Right forelimb (tissue), 1 donor: Measurements from ENCODE around the gene KIR2DL4.
"Not testable (repeated sequence)": the region's sequence is repeated elsewhere in the genome, so short reads cannot be mapped to it uniquely, and the experiment has no call there.

Experiments
- DNase-seq: peaks from one replicate; pipeline ENCODE4 v3.0.0-alpha.2; 2018

KIR2DL4 gene

DNA sequence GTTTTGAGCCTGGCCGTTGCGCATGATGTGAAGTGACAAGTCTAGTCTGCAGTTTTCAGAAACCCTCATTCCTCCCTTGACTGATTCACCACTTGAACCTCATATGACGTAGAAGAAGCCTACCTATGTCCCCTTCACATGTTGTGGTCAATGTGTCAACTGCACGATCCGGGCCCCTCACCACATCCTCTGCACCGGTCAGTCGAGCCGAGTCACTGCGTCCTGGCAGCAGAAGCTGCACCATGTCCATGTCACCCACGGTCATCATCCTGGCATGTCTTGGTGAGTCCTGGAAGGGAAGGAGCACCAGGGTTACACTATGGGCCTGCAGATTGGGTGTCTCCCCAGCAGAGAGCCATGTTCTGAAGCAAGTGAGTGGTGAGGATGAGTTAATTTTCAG lies at the start of gene KIR2DL4:
Gene KIR2DL4, plus strand, starts transcription at position 201 of the 400 bp plus-strand sequence. Its CDS starts 42 bp downstream, at position 243.
- no peak for DNase-seq

DNA sequence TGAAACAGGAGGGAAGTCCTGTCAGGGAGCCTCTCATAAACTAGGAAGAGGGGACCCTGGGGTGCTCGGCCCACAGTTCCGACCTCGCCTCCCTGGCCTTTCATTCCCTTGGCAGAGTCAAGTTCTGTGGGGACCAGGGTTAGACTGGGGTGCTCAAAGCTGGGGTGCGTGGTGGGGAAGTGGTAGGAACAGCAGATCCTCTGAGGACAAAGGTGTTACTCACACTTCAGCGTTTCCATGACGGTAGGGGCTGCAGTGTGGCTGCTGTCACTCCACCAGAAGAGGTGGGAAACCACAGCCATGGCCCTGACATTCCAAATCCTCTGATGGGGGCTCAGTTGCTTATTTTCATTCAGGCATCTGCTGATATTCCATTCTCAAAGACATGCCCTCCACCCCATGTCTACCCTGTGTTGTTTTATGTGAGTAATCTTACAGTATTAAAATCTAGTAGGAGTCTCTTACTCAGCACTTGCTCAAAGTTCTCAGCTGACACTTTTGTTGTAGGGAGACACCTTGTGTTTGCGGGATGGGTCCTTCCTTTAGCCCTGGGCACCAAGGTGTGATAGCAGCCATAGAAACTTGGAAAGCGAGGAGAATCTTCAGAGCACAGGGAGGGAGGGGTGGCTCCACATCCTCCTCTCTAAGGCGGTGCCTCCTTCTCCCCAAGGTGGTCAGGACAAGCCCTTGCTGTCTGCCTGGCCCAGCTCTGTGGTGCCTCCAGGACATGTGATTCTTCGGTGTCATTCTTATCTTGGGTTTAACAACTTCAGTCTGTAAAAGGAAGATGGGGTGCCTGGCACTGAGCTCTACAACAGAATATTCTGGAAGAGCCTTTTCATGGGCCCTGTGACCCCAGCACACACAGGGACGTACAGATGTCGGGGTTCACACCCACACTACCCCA lies 47.0 kb upstream of the KIR2DL4 start:
- not testable (repeated sequence) for DNase-seq

DNA sequence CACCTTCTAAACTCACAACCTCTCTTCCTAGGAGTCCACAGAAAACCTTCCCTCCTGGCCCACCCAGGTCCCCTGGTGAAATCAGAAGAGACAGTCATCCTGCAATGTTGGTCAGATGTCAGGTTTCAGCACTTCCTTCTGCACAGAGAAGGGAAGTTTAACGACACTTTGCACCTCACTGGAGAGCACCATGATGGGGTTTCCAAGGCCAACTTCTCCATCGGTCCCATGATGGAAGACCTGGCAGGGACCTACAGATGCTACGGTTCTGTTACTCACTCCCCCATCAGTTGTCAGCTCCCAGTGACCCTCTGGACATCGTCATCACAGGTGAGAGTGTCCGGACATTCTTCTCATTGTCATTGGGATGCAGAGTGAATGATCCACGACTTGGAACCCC lies 44.8 kb upstream of the KIR2DL4 start:
- DNase-seq = not testable (repeated sequence)

DNA sequence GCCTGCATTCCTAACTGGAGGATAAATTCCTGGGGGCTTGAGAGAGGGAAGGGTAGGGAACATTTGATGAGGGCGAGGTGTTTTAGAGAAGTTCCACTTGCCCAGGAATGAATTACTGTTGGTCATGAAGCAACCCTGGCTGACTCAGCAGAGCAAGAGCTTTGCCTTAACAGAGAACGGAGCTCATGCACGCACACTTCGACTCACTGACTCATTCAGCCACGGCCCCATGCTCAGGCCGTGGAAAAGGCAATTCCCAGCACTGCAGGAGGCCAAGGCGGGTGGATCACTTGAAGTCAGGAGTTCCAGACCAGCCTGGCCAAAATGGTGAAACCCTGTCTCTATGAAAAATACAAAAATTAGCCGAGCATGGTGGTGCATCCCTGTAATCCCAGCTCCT lies 39.2 kb upstream of the KIR2DL4 start:
- not testable (repeated sequence) for DNase-seq

DNA sequence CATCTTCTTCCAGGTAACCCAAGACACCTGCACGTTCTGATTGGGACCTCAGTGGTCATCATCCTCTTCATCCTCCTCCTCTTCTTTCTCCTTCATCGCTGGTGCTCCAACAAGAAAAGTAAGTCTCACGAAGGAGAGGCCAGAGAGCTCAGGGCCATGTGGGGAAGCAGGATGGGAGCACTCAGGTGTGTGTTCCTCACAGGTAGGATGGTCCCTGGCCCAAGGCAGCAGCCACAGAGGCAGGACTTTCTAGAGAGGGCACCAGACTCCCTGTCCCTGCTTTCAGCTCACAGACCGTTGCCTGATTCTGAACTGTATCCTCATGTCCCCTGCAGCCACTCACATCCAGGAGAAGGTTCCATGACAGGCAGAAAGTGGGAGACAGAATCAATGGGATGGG lies 36.9 kb upstream of the KIR2DL4 start:
- not testable (repeated sequence) for DNase-seq

DNA sequence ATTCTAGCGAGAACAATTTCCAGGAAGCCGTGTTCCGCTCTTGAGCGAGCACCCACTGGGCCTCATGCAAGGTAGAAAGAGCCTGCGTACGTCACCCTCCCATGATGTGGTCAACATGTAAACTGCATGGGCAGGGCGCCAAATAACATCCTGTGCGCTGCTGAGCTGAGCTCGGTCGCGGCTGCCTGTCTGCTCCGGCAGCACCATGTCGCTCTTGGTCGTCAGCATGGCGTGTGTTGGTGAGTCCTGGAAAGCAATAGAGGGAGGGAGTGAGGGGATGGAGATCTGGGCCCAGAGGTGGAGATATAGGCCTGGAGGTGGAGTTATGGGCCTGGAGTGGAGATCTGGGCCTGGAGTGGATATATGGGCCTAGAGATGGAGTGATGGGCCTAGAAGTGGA lies 33.8 kb upstream of the KIR2DL4 start, which contains the start of gene KIR2DL1:
Gene KIR2DL1, plus strand, starts transcription at position 148 of the 400 bp plus-strand sequence. Its CDS starts 58 bp downstream, at position 206.
- DNase-seq = not testable (repeated sequence)

DNA sequence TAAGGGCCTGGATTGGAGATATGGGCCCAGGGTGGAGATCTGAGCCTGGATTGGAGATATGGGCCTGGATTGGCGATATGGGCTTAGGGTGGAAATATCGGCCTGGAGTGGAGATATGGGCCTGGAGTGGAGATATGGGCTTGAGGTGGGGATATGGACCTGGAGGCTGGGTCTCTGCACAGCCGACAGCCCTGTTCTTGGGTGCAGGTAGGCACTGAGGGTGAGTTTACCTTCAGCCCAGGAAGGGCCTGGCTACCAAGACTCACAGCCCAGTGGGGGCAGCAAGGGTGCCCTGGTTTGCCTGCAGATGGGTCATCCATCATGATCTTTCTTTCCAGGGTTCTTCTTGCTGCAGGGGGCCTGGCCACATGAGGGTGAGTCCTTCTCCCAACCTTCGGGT lies 32.9 kb upstream of the KIR2DL4 start:
- DNase-seq = not testable (repeated sequence)

DNA sequence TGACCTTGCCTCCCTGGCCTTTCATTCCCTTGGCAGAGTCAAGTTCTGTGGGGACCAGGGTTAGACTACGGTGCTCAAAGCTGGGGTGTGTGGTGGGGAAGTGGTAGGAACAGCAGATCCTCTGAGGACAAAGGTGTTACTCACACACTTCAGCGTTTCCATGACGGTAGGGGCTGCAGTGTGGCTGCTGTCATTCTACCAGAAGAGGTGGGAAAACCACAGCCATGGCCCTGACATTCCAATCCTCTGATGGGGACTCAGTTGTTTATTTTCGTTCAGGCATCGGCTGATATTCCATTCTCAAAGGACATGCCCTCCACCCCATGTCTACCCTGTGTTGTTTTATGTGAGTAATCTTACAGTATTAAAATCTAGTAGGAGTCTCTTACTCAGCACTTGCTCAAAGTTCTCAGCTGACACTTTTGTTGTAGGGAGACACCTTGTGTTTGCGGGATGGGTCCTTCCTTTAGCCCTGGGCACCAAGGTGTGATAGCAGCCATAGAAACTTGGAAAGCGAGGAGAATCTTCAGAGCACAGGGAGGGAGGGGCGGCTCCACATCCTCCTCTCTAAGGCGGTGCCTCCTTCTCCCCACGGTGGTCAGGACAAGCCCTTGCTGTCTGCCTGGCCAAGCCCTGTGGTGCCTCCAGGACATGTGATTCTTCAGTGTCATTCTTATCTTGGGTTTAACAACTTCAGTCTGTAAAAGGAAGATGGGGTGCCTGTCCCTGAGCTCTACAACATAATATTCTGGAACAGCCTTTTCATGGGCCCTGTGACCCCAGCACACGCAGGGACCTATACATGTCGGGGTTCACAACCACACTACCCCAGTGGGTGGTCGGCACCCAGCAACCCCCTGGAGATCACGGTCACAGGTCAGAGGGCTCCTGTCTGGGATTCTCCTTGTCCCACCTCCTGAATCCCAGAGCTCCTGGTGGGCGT lies 32.1 kb upstream of the KIR2DL4 start:
- not testable (repeated sequence) for DNase-seq

DNA sequence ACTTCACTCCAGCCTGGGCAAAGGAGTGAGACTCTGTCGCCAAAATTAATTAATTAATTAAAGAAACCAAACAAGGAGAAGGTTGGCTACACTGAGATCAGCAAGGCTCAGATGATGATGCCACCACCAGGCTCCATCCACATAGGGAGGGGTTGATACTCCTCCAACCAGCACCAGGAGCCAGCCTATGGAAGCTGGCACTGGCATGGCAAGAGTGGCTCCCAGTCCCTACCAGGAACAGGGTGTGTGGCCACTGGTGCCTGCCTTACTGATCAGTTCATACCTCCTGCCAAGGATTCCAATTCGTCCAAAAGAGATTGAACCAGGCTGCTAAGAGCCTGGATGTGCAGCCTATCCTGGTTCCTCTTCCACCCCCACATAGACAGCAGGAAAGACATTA lies 30.7 kb upstream of the KIR2DL4 start:
- DNase-seq = not testable (repeated sequence)

DNA sequence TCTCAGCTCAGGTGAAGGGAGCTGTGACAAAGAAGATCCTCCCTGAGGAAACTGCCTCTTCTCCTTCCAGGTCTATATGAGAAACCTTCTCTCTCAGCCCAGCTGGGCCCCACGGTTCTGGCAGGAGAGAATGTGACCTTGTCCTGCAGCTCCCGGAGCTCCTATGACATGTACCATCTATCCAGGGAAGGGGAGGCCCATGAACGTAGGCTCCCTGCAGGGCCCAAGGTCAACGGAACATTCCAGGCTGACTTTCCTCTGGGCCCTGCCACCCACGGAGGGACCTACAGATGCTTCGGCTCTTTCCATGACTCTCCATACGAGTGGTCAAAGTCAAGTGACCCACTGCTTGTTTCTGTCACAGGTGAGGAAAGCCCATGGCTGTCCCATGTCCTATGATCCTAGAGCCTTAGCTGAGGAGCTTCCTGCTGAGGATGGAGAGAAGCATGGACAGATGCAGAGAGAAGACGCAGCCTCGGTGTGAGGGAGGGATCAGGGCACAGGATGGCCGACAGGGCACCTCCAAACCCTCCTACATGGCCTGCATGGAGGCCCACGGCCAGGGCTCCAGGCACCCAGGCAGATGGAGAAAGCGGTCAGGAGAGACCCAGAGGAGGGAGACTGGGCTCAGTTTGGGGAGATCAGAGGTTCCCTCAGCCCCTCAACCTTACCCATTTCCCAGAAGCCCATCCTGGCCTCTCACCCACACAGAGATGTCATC lies 28.2 kb upstream of the KIR2DL4 start:
- not testable (repeated sequence) for DNase-seq

DNA sequence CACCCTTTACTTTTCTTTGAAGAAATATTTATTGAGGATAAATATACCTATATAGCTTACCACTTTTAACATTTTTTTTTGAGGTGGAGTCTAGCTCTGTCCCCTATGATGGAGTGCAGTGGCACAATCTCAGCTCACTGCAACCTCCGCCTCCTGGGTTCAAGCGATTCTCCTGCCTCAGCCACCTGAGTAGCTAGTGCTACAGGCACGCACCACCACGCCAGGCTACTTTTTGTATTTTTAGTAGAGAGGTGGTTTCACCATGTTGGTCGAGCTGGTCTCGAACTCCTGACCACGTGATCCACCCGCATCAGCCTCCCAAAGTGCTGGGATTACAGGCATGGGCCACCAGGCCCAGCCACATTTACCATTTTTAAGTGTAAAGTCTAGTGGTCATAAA lies 27.6 kb upstream of the KIR2DL4 start:
- DNase-seq = not testable (repeated sequence)

DNA sequence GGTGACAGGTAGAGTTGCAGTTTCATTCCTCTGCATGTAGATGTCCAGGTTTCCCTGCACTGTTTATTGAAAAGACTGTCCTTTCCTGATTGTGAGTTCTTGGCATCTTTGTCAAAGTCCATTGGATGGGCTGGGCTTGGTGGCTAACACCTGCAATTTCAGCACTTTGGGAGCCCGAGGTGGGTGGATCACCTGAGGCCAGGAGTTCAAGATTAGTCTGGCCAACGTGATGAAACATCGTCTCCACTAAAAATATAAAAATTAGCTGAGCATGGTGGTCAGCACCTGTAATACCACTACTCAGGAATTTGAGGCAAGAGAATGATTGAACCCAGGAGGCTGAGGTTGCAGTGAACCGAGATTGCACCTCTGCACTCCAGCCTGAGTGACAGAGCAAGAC lies 25.6 kb upstream of the KIR2DL4 start:
- not testable (repeated sequence) for DNase-seq

DNA sequence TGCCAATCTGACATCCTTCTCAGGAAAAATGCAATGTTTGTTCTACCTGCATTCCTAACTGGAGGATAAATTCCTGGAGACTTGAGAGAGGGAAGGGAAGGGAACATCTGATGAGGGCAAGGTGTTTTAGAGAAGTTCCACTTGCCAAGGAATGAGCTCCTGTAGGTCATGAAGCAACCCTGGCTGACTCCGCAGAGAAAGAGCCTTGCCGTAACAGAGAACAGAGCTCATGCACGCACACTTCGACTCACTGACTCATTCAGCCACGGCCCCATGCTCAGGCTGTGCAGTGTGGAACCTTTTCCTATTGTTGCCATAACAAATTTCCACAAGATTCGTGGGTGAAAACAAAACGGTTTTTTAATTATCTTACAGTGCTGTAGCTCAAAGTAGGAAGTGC lies 24.5 kb upstream of the KIR2DL4 start:
- not testable (repeated sequence) for DNase-seq

DNA sequence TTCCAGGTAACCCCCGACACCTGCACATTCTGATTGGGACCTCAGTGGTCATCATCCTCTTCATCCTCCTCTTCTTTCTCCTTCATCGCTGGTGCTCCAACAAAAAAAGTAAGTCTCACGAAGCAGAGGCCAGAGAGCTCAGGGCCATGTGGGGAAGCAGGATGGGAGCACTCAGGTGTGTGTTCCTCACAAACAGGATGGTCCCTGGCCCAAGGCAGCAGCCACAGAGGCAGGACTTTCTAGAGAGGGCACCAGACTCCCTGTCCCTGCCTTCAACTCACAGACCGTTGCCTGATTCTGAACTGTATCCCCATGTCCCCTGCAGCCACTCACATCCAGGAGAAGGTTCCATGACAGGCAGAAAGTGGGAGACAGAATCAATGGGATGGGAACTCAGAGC lies 20.5 kb upstream of the KIR2DL4 start:
- not testable (repeated sequence) for DNase-seq

DNA sequence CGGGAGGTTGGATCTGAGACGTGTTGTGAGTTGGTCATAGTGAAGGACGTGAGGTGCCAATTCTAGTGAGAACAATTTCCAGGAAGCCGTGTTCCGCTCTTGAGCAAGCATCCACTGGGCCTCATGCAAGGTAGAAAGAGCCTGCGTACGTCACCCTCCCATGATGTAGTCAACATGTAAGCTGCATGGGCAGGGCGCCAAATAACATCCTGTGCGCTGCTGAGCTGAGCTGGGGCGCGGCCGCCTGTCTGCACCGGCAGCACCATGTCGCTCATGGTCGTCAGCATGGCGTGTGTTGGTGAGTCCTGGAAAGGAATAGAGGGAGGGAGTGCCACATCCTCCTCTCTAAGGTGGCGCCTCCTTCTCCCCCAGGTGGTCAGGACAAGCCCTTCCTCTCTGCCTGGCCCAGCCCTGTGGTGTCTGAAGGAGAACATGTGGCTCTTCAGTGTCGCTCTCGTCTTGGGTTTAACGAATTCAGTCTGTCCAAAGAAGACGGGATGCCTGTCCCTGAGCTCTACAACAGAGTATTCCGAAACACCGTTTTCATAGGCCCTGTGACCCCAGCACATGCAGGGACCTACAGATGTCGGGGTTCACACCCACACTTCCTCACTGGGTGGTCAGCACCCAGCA lies 17.2 kb upstream of the KIR2DL4 start:
- not testable (repeated sequence) for DNase-seq

DNA sequence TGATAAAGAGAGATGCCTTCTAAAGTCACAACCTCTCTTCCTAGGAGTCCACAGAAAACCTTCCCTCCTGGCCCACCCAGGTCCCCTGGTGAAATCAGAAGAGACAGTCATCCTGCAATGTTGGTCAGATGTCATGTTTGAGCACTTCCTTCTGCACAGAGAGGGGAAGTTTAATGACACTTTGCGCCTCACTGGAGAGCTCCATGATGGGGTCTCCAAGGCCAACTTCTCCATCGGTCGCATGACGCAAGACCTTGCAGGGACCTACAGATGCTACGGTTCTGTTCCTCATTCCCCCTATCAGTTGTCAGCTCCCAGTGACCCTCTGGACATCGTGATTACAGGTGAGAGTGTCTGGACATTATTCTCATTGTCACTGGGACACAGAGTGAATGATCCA lies 15.3 kb upstream of the KIR2DL4 start:
- not testable (repeated sequence) for DNase-seq

DNA sequence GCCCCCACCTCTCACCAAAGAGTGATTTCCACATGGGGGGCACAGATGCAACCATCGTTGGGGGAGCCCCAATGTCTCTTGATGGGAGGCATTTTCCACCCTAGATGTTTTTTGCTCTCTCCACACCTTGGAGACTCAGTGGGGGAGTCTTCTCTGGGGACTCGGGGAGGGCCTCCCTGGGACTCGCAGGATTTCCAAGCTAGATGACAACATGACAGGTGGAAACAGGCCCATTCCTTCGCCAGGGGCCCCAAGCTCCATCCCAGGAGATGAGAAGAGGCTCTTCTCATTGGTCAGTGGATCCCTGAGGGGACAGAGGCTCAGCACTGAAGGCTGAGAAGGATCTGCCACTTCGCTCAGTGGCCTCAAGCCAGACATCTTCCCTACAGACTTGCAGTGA lies 12.7 kb upstream of the KIR2DL4 start:
- DNase-seq = no peak

DNA sequence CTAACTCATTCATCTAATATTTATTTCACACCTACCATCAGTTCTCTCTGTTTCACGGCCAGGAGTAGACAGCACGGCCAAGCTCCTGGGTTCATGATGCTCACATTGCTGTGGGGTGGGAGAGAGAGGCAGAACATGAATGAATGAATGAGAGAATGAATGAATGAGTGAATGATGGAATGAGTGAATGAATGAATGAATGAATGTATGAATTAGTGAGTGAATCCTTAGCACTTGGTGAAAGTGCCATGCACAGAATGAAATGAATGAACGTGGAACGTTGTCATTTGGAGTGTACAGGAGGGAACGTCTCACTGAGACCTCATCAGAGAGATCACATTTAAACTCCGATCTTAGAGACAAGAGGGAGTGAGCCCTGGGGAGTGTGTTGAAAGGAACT lies 11.9 kb upstream of the KIR2DL4 start:
- no peak for DNase-seq

DNA sequence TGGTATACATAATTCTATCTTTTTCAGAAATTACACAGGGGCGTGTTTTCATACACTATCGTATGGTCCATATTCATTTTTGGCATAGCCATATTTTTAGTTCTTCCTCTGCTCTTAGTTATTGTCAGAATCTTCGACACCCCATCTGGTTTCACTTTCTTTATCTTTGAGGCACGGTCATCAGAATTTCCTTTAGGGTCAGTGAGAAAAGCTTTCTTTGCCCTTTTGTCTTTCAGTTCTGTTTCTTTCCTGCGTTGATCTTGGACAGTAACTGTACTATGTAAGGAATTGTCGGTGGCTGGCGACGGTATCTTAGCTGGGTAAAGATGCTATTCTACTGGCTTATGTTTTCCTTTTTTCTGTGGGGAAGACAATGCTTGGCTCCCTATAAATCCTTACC lies 10.6 kb upstream of the KIR2DL4 start:
- no peak for DNase-seq

DNA sequence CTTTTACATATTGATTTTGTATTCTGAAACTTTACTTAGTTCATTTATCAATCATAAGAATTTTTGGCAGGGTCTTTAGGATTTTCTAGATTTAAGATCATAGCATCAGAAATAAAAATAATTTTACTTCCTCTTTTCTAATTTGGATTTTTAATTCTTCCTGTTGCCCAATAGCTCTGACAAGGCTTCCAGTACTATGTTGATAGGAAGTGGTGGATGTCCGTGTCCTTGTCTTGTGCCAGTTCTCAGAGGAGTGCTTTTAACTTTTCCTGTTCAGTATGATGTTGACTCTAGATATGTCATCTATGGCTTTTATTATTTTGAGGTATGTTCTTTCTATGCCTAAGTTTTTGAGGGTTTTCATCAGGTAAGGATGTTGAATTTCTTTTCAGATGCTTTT lies 7.7 kb upstream of the KIR2DL4 start:
- no peak for DNase-seq

DNA sequence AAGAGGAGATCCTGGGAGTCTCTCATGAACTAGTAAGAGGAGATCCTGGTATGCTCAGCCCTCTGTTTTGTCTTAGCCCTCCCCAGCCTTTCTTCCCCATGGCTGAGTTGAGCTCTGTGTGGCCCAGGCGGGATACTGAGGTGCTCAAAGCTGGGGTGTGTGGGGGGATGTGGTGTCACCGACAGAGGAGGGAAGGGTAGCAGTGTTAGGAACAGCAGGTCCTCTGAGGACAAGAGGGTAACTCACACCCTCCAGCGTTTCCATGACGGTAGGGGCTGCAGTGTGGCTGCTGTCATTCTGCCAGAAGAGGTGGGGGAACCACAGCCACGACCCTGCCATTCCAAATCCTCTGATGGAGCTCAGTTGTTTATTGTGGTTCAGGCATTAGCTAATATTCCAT lies 691 bp downstream of the KIR2DL4 start:
- no peak for DNase-seq

DNA sequence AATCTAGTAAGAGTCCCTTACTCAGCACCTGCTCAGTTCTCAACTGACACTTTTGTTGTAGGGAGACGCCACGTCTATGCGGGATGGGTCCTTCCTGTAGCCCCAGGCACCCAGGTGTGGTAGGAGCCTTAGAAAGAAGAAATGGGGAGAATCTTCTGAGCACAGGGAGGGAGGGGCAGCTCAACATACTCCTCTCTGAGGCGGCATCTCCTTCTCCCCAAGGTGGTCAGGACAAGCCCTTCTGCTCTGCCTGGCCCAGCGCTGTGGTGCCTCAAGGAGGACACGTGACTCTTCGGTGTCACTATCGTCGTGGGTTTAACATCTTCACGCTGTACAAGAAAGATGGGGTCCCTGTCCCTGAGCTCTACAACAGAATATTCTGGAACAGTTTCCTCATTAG lies 1.2 kb downstream of the KIR2DL4 start:
- DNase-seq = no peak
